Fibroblast of upper back skin (primary cell): ENCODE measurements around the gene ZNF454.
A peak's percentile ranks its signal among the peaks of the same experiment; 100 is the strongest.

ENCODE experiments used
- DNase-seq: peaks from one replicate; pipeline ENCODE4 v3.0.0-alpha.2; 2013

The ZNF454 gene

GRCh38 chr5:178940569-178941360, at the start of gene ZNF454:
TSS of gene ZNF454 (plus strand) at chr5:178941198. CDS start at chr5:178942792, 1,594 bp downstream.
- DNase-seq, result peak; percentile 94

GRCh38 chr5:178895615-178896571, 45.1 kb upstream of the ZNF454 start, which contains the start of gene ZFP2:
TSS of gene ZFP2 (plus strand) at chr5:178895913. CDS start at chr5:178931314, 35,401 bp downstream.
- DNase-seq, result peak; percentile 46

- DNase-seq, result no peak
Measured at GRCh38 chr5:178899289-178899688, 41.7 kb upstream of the ZNF454 start.

GRCh38 chr5:178902849-178903248, 38.1 kb upstream of the ZNF454 start:
- no peak for DNase-seq

GRCh38 chr5:178931846-178932760, 8.9 kb upstream of the ZNF454 start:
- no peak for DNase-seq

GRCh38 chr5:178941361-178941760, 363 bp downstream of the ZNF454 start:
- peak; percentile 10 for DNase-seq

- DNase-seq, result no peak
Measured at GRCh38 chr5:178965465-178966055, 24.6 kb downstream of the ZNF454 start.

- no peak for DNase-seq
Measured at GRCh38 chr5:178981381-178981780, 40.4 kb downstream of the ZNF454 start.

- DNase-seq, result no peak
Measured at GRCh38 chr5:178982941-178983340, 41.9 kb downstream of the ZNF454 start.

GRCh38 chr5:178983728-178984127, 42.7 kb downstream of the ZNF454 start:
- no peak for DNase-seq

GRCh38 chr5:178984145-178985072, 43.4 kb downstream of the ZNF454 start:
- DNase-seq, result no peak

- no peak for DNase-seq
Measured at GRCh38 chr5:178986326-178986960, 45.4 kb downstream of the ZNF454 start.

- DNase-seq, result no peak
Measured at GRCh38 chr5:178988436-178989220, 47.6 kb downstream of the ZNF454 start.

- no peak for DNase-seq
Measured at GRCh38 chr5:178989311-178989710, 48.3 kb downstream of the ZNF454 start.

- DNase-seq, result no peak
Measured at GRCh38 chr5:178990491-178990890, 49.5 kb downstream of the ZNF454 start.

GRCh38 chr5:178991190-178992145, 50.5 kb downstream of the ZNF454 start:
- DNase-seq, result no peak

- DNase-seq, result no peak
Measured at GRCh38 chr5:178992291-178992895, 51.4 kb downstream of the ZNF454 start.

- DNase-seq, result no peak
Measured at GRCh38 chr5:178993236-178993765, 52.3 kb downstream of the ZNF454 start.
